GM12865 (cell line): Measurements from ENCODE around the gene ATP2C2.

Experiments used
- DNase-seq: peaks from one replicate; pipeline ENCODE4 v3.0.0; 2010; ENCODE audit warnings: low read depth
- H3K4me3 ChIP-seq: 2 replicates; pipeline ENCODE4 v1.5.1; 2011; ENCODE audit warnings: mild to moderate bottlenecking, low read depth, low read length, control low read depth
- TF ChIP-seq, protein P1 (sequence below): IDR thresholded peaks from 2 replicates; pipeline ENCODE4 v1.5.1; 2011; ENCODE audit warnings: low read length, control low read depth, low read depth, inconsistent platforms; ENCODE audit not compliant: insufficient read depth; ENCODE audit errors: missing control alignments

The ATP2C2 gene

DNA sequence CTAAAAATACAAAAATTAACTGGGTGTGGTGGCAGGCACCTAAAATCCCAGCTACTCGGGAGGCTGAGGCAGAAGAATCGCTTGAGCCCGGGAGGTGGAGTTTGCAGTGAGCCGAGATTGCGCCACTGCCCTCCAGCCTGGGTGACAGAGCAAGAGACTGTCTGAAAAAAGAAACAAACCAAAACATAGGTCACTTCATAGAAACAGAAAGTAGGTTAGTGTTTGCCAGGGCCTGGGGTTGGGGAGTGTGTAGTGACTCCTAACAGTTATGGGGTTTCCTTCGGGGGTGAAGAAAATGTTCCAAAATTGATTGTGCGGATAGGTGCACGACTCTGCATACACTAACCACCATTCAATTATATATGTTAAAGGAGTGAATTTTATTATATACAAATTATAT lies 59.2 kb downstream of the ATP2C2 start:
- TF ChIP-seq, protein P1, sequence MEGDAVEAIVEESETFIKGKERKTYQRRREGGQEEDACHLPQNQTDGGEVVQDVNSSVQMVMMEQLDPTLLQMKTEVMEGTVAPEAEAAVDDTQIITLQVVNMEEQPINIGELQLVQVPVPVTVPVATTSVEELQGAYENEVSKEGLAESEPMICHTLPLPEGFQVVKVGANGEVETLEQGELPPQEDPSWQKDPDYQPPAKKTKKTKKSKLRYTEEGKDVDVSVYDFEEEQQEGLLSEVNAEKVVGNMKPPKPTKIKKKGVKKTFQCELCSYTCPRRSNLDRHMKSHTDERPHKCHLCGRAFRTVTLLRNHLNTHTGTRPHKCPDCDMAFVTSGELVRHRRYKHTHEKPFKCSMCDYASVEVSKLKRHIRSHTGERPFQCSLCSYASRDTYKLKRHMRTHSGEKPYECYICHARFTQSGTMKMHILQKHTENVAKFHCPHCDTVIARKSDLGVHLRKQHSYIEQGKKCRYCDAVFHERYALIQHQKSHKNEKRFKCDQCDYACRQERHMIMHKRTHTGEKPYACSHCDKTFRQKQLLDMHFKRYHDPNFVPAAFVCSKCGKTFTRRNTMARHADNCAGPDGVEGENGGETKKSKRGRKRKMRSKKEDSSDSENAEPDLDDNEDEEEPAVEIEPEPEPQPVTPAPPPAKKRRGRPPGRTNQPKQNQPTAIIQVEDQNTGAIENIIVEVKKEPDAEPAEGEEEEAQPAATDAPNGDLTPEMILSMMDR, result no peak
- H3K4me3 ChIP-seq, result no peak overlapping the region

DNA sequence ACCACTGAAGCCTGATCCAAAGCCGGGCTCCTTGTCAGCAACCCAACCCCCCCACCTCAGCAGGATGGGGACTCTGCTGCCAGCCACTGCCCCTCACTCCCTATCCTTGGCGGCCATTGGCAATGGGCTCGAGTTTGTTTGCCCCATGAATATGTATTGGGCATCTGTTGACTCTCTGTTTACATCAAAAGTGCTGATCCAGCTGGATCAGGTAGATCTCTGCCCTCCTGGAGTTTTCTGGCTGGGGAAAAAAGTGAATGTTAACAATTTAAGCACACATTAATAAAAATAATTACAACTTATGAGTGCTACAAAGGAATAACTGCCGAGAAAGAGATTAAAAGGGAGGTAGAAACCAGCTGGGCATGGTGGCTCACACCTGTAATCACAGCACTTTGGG lies 62.5 kb downstream of the ATP2C2 start:
- DNase-seq, result no peak
- TF ChIP-seq, protein P1, result no peak
- no peak overlapping the region for H3K4me3 ChIP-seq

More for the DNA sequence above, 59.2 kb downstream of the ATP2C2 start:
- DNase-seq, result no peak

DNA sequence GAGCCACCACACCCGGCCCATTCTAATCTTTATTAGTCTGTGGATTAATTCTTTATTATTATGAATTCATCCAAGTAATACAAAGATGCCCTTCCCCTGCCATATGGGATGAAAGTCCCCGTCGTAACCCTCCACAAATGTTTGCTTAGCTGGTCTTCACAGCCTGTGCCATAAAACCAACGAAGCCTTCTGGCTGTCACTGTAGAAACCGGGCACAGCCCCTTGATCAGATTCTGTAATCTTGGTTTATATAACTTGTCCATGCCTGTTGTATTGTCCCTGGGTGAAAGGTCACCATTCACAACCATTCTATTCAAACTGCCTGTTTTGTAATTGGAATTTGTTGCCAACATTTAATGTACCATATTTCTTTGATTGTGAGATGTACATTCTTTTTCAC lies 66.5 kb downstream of the ATP2C2 start:
- TF ChIP-seq, protein P1, result no peak
- H3K4me3 ChIP-seq, result no peak overlapping the region
- no peak for DNase-seq

DNA sequence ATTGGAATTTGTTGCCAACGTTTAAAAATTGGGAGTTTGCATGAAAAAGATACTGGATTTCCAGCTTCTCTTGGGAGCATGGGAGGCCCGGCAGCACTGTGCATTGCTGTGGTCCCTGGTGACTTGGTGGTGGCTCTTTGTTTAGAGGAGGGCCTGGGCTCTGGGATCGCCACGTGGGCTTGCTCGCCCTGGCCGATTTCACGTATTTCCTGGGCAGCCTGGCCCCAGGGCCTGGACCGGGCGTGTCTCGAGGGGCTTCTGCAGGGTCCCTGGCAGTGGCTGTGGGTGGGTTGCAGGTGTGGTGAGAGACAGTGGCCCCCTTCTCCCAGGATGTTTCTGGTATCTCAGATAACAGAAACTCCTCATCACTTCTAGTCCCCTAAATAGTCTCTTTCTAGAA lies 67.9 kb downstream of the ATP2C2 start:
- no peak for DNase-seq
- H3K4me3 ChIP-seq, result no peak overlapping the region
- TF ChIP-seq, protein P1, result no peak

DNA sequence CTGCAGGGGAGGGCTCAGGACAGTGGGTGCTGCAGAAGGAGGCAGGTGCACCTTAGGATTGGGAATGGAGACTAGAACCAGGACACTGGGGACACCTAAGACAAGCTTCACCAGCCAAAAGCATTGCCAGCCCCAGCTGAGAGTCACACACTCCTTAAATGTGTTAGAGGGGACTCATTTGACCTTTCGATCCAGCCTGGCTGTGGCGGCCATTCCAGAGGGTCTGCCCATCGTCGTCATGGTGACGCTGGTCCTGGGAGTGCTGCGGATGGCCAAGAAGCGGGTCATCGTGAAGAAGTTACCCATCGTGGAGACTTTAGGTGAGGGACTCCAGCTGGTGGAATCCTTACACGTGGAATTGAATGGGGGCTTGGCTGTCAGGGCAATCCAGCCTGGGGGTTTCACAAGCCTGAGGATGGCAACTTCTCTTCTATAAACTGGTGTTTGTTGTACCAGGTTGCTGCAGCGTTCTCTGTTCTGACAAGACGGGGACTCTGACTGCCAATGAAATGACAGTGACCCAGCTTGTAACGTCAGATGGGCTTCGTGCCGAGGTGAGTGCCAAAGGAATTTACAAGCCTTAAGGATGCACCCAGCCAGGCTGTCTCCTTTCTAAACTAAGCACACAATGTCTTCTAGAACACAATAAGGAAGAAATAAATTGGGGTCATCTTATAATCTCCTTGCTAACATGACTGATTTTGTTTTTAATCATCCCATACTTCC lies 70.8 kb downstream of the ATP2C2 start:
- TF ChIP-seq, protein P1, result no peak
- no peak for DNase-seq
- no peak overlapping the region for H3K4me3 ChIP-seq

DNA sequence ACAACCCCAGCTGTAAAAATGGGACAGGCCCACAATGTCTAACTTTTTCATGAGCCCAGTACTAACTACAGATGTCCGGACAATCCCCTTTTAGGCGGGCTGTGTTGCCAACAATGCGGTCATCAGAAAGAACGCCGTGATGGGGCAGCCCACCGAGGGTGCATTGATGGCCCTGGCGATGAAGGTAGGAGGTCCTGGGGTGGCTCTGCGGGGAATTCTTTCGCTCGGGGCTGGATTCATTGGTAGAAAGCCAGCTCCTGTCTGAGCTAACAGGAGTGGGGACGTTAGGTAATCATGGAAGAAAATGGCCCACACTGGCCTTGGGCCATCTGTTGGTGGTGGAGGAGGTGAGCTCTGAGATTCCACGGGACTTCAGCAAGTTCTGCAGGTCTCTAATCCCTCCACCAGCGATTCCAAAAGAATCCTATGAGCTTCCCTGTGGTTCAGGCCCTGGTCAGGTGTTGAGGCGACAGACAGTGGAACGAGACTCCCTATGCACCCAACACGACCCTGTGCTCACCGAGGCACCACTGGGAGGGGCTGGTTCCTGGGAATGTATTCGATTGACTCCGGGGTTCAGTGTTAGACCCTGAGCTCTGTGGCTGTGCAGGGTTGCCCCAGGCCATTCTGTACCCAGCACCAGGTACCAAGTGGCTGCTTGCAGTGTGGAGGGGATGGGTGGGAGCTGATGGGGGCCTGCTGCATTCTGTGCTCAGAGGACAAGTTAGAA lies 74.2 kb downstream of the ATP2C2 start:
- H3K4me3 ChIP-seq, result no peak overlapping the region
- no peak for DNase-seq
- TF ChIP-seq, protein P1, result no peak
